Skin epidermis (tissue), 12 donors: ENCODE measurements around the gene PABPC1L2B.
"Not testable (repeated sequence)": the region's sequence is repeated elsewhere in the genome, so short reads cannot be mapped to it uniquely, and the experiment has no call there.

Source experiments
- H3K27ac ChIP-seq, 21 experiments: fragments of 200-600 bp; sonication (generic) in 11 of 21; one replicate each; pipeline ENCODE4 v1.5.0; 2020; ENCODE audit warnings: mild to moderate bottlenecking in 3 of 21, inconsistent platforms in 2 of 21, moderate library complexity in 2 of 21
- H3K4me3 ChIP-seq, 7 experiments: fragments of 200-600 bp; sonication (generic) in 2 of 7; one replicate each; pipeline ENCODE4 v1.5.0; 2020; ENCODE audit warnings: inconsistent platforms in 2 of 7, mild to moderate bottlenecking in 2 of 7, moderate library complexity in 1 of 7

The PABPC1L2B gene

GRCh38 chrX:73002733-73003132 is at the start of gene PABPC1L2B:
Gene PABPC1L2B (plus strand): TSS chrX:73002939. CDS start chrX:73003643, 704 bp downstream.
- not testable (repeated sequence) for H3K4me3 ChIP-seq

GRCh38 chrX:72959971-72960370 is 42.8 kb upstream of the PABPC1L2B start:
- not testable (repeated sequence) for H3K4me3 ChIP-seq, H3K27ac ChIP-seq

More at GRCh38 chrX:73002733-73003132, at the start of gene PABPC1L2B:
- H3K27ac ChIP-seq: not testable (repeated sequence)

- not testable (repeated sequence) for H3K4me3 ChIP-seq, H3K27ac ChIP-seq
Observed at GRCh38 chrX:72971859-72972258, 30.9 kb upstream of the PABPC1L2B start.

GRCh38 chrX:72974885-72975284 is 27.9 kb upstream of the PABPC1L2B start:
- H3K27ac ChIP-seq, H3K4me3 ChIP-seq: not testable (repeated sequence)

GRCh38 chrX:72980894-72981469 is 21.8 kb upstream of the PABPC1L2B start:
- not testable (repeated sequence) for H3K27ac ChIP-seq, H3K4me3 ChIP-seq

GRCh38 chrX:73004032-73004431 is 1.3 kb downstream of the PABPC1L2B start:
- not testable (repeated sequence) for H3K4me3 ChIP-seq

GRCh38 chrX:73021361-73022092 is 18.8 kb downstream of the PABPC1L2B start:
- H3K27ac ChIP-seq: no peak overlapping the region

More at GRCh38 chrX:73004032-73004431, 1.3 kb downstream of the PABPC1L2B start:
- H3K27ac ChIP-seq: not testable (repeated sequence)

GRCh38 chrX:73022093-73022445 is 19.3 kb downstream of the PABPC1L2B start:
- H3K27ac ChIP-seq, H3K4me3 ChIP-seq: not testable (repeated sequence)

More at GRCh38 chrX:73021361-73022092, 18.8 kb downstream of the PABPC1L2B start:
- no peak overlapping the region for H3K4me3 ChIP-seq

GRCh38 chrX:73028876-73029275 is 26.1 kb downstream of the PABPC1L2B start:
- Histone ChIP-seq H3K4me3 (no peak overlapping the region), H3K27ac (no peak overlapping the region)
